ENCODE measurements around the gene RAB3GAP2.

DNA sequence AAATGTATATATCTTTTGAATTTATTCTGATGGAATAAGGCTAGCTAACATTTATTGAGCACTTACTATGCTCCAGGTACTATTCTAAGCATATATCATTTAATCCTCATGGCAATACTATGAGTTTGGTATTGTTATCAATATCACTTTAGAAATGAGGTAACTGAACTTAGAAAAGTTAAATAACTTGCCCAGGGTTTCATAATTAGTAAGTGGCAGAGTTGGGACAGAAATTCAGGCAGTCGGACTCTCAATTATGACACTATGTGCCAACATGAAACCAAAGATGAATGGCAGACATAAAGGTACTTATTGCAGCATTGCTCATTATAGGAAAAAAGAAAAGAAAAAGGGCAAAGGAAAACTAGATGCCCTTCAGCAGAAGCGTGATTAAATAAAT is 48.2 kb downstream of the RAB3GAP2 start:
- TF ChIP-seq TAF1 (IDR thresholded peaks at IDR 0.05; ENCODE audit: low read depth, low read length), result no peak
- no peak for TF ChIP-seq POLR2A (IDR thresholded peaks at IDR 0.05; ENCODE audit: low read depth, low read length)
- TF ChIP-seq POLR2AphosphoS5 (IDR thresholded peaks at IDR 0.05; ENCODE audit: low read depth, low read length), result no peak
- TF ChIP-seq POU2F2 (IDR thresholded peaks at IDR 0.05; ENCODE audit: low read depth, low read length), result no peak
- no peak for TF ChIP-seq SPI1 (IDR thresholded peaks at IDR 0.05; ENCODE audit: low read depth, low read length)
- no peak for TF ChIP-seq PAX5 (IDR thresholded peaks at IDR 0.05; ENCODE audit: insufficient read depth, low read length, severe bottlenecking)
